ENCODE results near the gene PLAGL1. TPM values are rescaled to one million over a fixed set of nuclear protein-coding genes. Genes with fewer than 3 reads are reported as not detected.

PLAGL1 gene
- total and polyA plus RNA-seq, 2 donors (not counting 1 experiment from before 2014, with no cell fraction given) = 23.6 to 36.0 TPM

- no peak overlapping the region for H3K27ac Mint-ChIP-seq
- POLR2A ChIA-PET = no interaction called here
- H3K4me3 ChIP-seq (ENCODE audit: control extremely low read depth in 1 of 5, extremely low read depth in 1 of 5, insufficient read depth in 1 of 5, low read depth in 2 of 5, low read length in 4 of 5) = no peak overlapping the region
- DNase-seq (no peak), ATAC-seq (ENCODE audit: low read depth) (no peak)
- H3K27me3 ChIP-seq (replicated peaks in 1 of 4; ENCODE audit: control extremely low read depth in 1 of 4, control insufficient read depth in 3 of 4, insufficient read depth in 4 of 4, low read length in 3 of 4) = no peaks in the 10 kb centered on the region
- no peaks in the 10 kb centered on the region for H4K20me1 ChIP-seq (ENCODE audit: control insufficient read depth, insufficient read depth, low read length, poor library complexity, severe bottlenecking)
- 86% methylated on average over 2 of the region's 2 CpGs for WGBS (ENCODE audit: insufficient coverage)
- H3K4me1 ChIP-seq (ENCODE audit: control insufficient read depth in 2 of 2, insufficient read depth in 2 of 2, low read length in 2 of 2) = no peaks in the 10 kb centered on the region
- no peaks in the 10 kb centered on the region for H3K79me2 ChIP-seq (ENCODE audit: control insufficient read depth, insufficient read depth, low read length)
- H3K4me1 Mint-ChIP-seq = no peaks in the 10 kb centered on the region
- H2AFZ ChIP-seq (ENCODE audit: insufficient read depth, low read depth, low read length, poor library complexity, severe bottlenecking) = no peak overlapping the region
- H3K27ac ChIP-seq (ENCODE audit: low read length in 2 of 2) = no peak overlapping the region
- H3K4me3 Mint-ChIP-seq = no peak overlapping the region
- no peak overlapping the region for H3K4me2 ChIP-seq (replicated peaks; ENCODE audit: low read depth, low read length, poor library complexity, severe bottlenecking)
- CTCF ChIA-PET = interaction anchor here (0.6 kb wide), 1 partner anchor 1984 kb away, joined by 5 read pairs; no protein-coding TSS in a partner anchor
- no peak for TF ChIP-seq CTCF (IDR thresholded peaks at IDR 0.05)
- TF ChIP-seq EZH2 (IDR thresholded peaks at IDR 0.05; ENCODE audit: borderline replicate concordance, insufficient read depth, low read depth, low read length, poor library complexity, severe bottlenecking) = no peak
- intact Hi-C loops (cut with micrococcal nuclease) = no loop called here
- H3K36me3 ChIP-seq (replicated peaks in 1 of 2; ENCODE audit: control extremely low read depth in 1 of 2, control insufficient read depth in 1 of 2, extremely low read depth in 1 of 2, insufficient read depth in 2 of 2, low read length in 1 of 2) = peaks cover 1 to 2% of the 10 kb centered on the region in 2 experiments
- H3K9ac ChIP-seq (ENCODE audit: low read length) = no peak overlapping the region
- H3K9me3 ChIP-seq (ENCODE audit: control extremely low read depth in 1 of 3, control insufficient read depth in 2 of 3, insufficient read depth in 1 of 3, low read length in 2 of 3) = no peaks in the 10 kb centered on the region
- H3K27me3 Mint-ChIP-seq = no peaks in the 10 kb centered on the region
- H3K9me3 Mint-ChIP-seq (ENCODE audit: insufficient read depth) = no peaks in the 10 kb centered on the region
Observed at GRCh38 chr6:143902827-143903226, 105.2 kb downstream of the PLAGL1 start.

GRCh38 chr6:143901885-143902750 is 105.9 kb downstream of the PLAGL1 start:
- Histone ChIP-seq H3K4me1 (ENCODE audit: control insufficient read depth in 2 of 2, insufficient read depth in 2 of 2, low read length in 2 of 2) (no peaks in the 10 kb centered on the region), H2AFZ (ENCODE audit: insufficient read depth, low read depth, low read length, poor library complexity, severe bottlenecking) (no peak overlapping the region), H3K4me2 (replicated peaks; ENCODE audit: low read depth, low read length, poor library complexity, severe bottlenecking) (no peak overlapping the region), H3K9me3 (ENCODE audit: control extremely low read depth in 1 of 3, control insufficient read depth in 2 of 3, insufficient read depth in 1 of 3, low read length in 2 of 3) (no peaks in the 10 kb centered on the region), H3K4me3 (ENCODE audit: control extremely low read depth in 1 of 5, extremely low read depth in 1 of 5, insufficient read depth in 1 of 5, low read depth in 2 of 5, low read length in 4 of 5) (no peak overlapping the region), H3K27ac (ENCODE audit: low read length in 2 of 2) (no peak overlapping the region), H3K79me2 (ENCODE audit: control insufficient read depth, insufficient read depth, low read length) (no peaks in the 10 kb centered on the region), H4K20me1 (ENCODE audit: control insufficient read depth, insufficient read depth, low read length, poor library complexity, severe bottlenecking) (no peaks in the 10 kb centered on the region), H3K36me3 (replicated peaks in 1 of 2; ENCODE audit: control extremely low read depth in 1 of 2, control insufficient read depth in 1 of 2, extremely low read depth in 1 of 2, insufficient read depth in 2 of 2, low read length in 1 of 2) (peaks cover 1 to 2% of the 10 kb centered on the region in 2 experiments), H3K27me3 (replicated peaks in 1 of 4; ENCODE audit: control extremely low read depth in 1 of 4, control insufficient read depth in 3 of 4, insufficient read depth in 4 of 4, low read length in 3 of 4) (no peaks in the 10 kb centered on the region), H3K9ac (ENCODE audit: low read length) (no peak overlapping the region)
- Mint-ChIP-seq H3K27ac (no peak overlapping the region), H3K4me1 (no peaks in the 10 kb centered on the region), H3K9me3 (ENCODE audit: insufficient read depth) (no peaks in the 10 kb centered on the region), H3K4me3 (no peak overlapping the region), H3K27me3 (no peaks in the 10 kb centered on the region)
- DNase-seq (no peak), ATAC-seq (ENCODE audit: low read depth) (no peak)
- ChIA-PET POLR2A (no interaction called here), CTCF (interaction anchor here (0.6 kb wide), 1 partner anchor 1985 kb away, joined by 5 read pairs; no protein-coding TSS in a partner anchor)
- intact Hi-C loops (cut with micrococcal nuclease) = no loop called here
- WGBS (ENCODE audit: insufficient coverage) = 72% methylated on average over 2 of the region's 6 CpGs
- TF ChIP-seq CTCF (IDR thresholded peaks at IDR 0.05) (no peak), EZH2 (IDR thresholded peaks at IDR 0.05; ENCODE audit: borderline replicate concordance, insufficient read depth, low read depth, low read length, poor library complexity, severe bottlenecking) (no peak)
